Left ventricle myocardium inferior (tissue), 1 donor: ENCODE measurements around the gene AKAP8L. TPM values are rescaled to one million over a fixed set of nuclear protein-coding genes. Genes with fewer than 3 reads are reported as not detected.

Experiments used
- DNase-seq: peaks from one replicate; pipeline ENCODE4 v3.0.0-alpha.2; 2020
- H3K27ac ChIP-seq: fragments of 200-600 bp; replicated peaks from 2 replicates; pipeline ENCODE4 v1.8.0; 2021
- H3K27me3 ChIP-seq: fragments of 200-600 bp; 2 replicates; pipeline ENCODE4 v1.8.0; 2021; ENCODE audit warnings: low read depth
- H3K36me3 ChIP-seq: fragments of 200-600 bp; 2 replicates; pipeline ENCODE4 v1.8.0; 2021
- H3K4me1 ChIP-seq: fragments of 200-600 bp; 2 replicates; pipeline ENCODE4 v1.8.0; 2021
- H3K4me3 ChIP-seq: fragments of 200-600 bp; 2 replicates; pipeline ENCODE4 v1.8.0; 2021; ENCODE audit warnings: mild to moderate bottlenecking, moderate library complexity
- H3K9me3 ChIP-seq: fragments of 200-600 bp; replicated peaks from 2 replicates; pipeline ENCODE4 v1.8.0; 2021
- intact Hi-C: fragments of 100-400 bp; cut with micrococcal nuclease; formaldehyde crosslinking; loops from one replicate; pipeline ENCODE4 v1.11.0; 2022
- total RNA-seq: library from RNA; stranded (reverse); fragmentation: NEBNext Ultra II Directional; extraction: Animal tissue kit (Norgen Biotek cat#: 25700); gene quantifications from one replicate; pipeline ENCODE4 v1.2.1, GENCODE V29; 2021
- TF ChIP-seq, protein P1 (sequence below): fragments of 200-600 bp; IDR thresholded peaks from 2 replicates; pipeline ENCODE4 v1.8.0; 2021; ENCODE audit warnings: antibody characterized with exemption, mild to moderate bottlenecking, borderline replicate concordance
- donor health status: DM: no; HTN: yes; CAD: no; lungs with severe emphysema.

AKAP8L gene
- total RNA-seq, 1 donor from 2014 or later = 74.5 TPM

DNA sequence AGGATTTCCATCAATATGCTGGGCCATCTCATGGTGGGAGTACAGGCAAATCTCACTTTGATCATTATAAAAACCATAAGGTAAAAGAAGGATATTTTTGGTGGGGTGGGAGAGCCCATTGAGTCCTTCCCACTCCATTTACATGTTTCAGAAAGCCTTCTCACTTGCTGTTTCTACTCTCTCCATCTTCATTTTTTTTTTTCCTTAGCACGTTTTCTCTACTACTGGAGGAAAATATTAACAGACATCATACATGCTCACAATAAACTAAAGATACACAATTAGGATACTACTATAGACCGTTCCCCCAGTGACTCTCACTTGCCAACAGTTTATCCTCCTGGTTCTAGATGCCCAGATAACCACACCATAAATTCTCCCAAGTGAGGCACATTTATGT, 37.4 kb downstream of the AKAP8L start:
- DNase-seq = no peak
- Histone ChIP-seq H3K36me3 (peaks cover 2% of the 10 kb centered on the region), H3K4me3 (no peak overlapping the region), H3K9me3 (no peaks in the 10 kb centered on the region), H3K27me3 (no peaks in the 10 kb centered on the region), H3K27ac (no peak overlapping the region), H3K4me1 (peaks cover 47% of the 10 kb centered on the region)
- TF ChIP-seq, protein P1, sequence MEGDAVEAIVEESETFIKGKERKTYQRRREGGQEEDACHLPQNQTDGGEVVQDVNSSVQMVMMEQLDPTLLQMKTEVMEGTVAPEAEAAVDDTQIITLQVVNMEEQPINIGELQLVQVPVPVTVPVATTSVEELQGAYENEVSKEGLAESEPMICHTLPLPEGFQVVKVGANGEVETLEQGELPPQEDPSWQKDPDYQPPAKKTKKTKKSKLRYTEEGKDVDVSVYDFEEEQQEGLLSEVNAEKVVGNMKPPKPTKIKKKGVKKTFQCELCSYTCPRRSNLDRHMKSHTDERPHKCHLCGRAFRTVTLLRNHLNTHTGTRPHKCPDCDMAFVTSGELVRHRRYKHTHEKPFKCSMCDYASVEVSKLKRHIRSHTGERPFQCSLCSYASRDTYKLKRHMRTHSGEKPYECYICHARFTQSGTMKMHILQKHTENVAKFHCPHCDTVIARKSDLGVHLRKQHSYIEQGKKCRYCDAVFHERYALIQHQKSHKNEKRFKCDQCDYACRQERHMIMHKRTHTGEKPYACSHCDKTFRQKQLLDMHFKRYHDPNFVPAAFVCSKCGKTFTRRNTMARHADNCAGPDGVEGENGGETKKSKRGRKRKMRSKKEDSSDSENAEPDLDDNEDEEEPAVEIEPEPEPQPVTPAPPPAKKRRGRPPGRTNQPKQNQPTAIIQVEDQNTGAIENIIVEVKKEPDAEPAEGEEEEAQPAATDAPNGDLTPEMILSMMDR = no peak
- intact Hi-C loops = no loop called here

- H3K27ac ChIP-seq = peak overlapping the region; percentile 98
- no peaks in the 10 kb centered on the region for H3K27me3 ChIP-seq
- intact Hi-C loops = loop anchor here (10.0 kb wide), 1 partner anchor 115 kb away; no protein-coding TSS in a partner anchor
- H3K4me1 ChIP-seq = peaks cover 58% of the 10 kb centered on the region
- TF ChIP-seq, protein P1 = no peak
- peaks cover 2% of the 10 kb centered on the region for H3K36me3 ChIP-seq
- peak; percentile 50 for DNase-seq
- no peaks in the 10 kb centered on the region for H3K9me3 ChIP-seq
- H3K4me3 ChIP-seq = peak overlapping the region; percentile 97
Measured at GRCh38 chr19:15379999-15380647, 38.7 kb downstream of the AKAP8L start.

DNA sequence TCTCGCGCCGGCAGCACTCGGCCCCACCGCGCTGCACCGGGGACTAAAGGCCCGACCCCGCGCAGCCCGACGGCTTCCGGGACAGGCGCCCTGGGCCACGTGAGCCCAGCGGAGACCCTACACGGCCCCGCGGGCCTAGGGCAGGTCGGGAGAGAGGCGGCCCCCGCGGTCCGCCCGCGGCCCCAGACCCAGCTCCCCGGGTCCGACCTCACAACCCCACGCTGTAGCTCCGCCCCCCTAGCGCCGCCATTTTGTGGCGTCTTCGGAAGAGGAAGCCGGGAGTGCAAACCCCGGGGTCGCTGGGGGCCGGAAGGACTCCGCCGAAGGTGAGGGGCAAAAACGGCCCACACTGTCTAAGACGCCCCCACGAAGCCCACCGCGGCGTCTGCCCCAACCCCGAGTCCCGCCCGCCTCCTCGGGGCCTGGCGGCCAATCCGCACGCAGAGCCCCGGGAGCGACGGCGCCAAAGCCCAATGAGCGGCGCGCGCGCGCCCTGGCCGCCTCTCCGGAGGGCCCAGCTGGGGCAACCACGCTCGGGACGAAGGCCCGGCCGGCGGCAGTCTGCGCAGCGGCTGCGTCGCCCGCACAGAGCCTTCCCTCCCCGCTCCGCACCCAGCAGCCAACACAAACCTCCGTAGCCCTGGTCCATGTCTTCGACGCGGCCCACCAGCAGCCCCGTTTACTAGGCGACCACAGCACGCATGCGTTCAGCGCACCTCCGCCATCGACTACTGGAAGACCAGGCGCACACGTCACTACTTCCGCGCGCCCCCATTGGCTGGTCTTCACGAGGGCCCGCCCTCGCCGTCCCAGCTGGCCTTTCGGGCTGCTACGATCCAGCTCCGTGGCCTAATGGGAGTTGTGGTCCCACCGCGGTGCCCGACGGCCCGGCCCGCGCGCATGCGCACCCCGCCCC, 39.4 kb downstream of the AKAP8L start, which contains the start of gene AKAP8:
AKAP8 (minus strand) TSS at position 705 of the 916 bp plus-strand sequence; CDS start at position 649, 56 bp downstream.
- intact Hi-C loops = loop anchor here (10.0 kb wide), 1 partner anchor 115 kb away; no protein-coding TSS in a partner anchor
- H3K36me3 ChIP-seq = peaks cover under 1% of the 10 kb centered on the region
- DNase-seq = peak; percentile 99
- TF ChIP-seq, protein P1 = no peak
- H3K4me1 ChIP-seq = peaks cover 65% of the 10 kb centered on the region
- peak within 1 kb of the TSS; percentile 97 for H3K4me3 ChIP-seq
- no peaks in the 10 kb centered on the region for H3K27me3 ChIP-seq
- H3K27ac ChIP-seq = peak within 1 kb of the TSS; percentile 98
- H3K9me3 ChIP-seq = no peaks in the 10 kb centered on the region

DNA sequence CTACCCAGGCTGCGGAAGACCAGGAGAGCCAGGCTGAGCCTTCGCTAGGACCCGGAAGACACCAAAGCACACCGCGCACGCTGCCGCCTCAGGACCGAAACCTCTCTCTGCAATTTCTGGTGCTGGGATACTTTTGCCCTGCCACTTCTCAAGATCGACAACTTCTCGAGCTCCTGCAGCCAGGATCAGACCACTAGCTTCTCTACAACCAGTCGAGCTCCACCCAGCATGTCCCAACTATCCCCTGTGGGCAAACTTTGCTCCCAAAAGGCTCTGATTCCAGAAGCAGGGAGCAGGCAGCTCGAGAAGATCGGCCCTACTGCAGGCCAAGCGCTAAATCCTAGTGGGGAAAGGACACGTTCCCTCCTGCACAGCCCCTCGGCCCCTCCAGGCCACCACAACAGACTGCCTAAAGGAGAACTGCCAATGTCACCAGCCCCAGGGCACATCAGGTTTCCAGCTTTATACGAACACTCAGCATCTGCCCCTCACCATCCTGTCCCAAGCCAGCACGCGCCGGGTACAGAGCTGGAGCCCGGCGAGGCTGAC, 40.2 kb downstream of the AKAP8L start:
- intact Hi-C loops = loop anchor here (10.0 kb wide), 1 partner anchor 114 kb away; no protein-coding TSS in a partner anchor
- Histone ChIP-seq H3K9me3 (no peaks in the 10 kb centered on the region), H3K4me3 (peak overlapping the region; percentile 97), H3K27ac (peak overlapping the region; percentile 98), H3K27me3 (no peaks in the 10 kb centered on the region), H3K36me3 (peaks cover 6% of the 10 kb centered on the region), H3K4me1 (peaks cover 73% of the 10 kb centered on the region)
- DNase-seq = peak; percentile 45
- TF ChIP-seq, protein P1 = no peak

DNA sequence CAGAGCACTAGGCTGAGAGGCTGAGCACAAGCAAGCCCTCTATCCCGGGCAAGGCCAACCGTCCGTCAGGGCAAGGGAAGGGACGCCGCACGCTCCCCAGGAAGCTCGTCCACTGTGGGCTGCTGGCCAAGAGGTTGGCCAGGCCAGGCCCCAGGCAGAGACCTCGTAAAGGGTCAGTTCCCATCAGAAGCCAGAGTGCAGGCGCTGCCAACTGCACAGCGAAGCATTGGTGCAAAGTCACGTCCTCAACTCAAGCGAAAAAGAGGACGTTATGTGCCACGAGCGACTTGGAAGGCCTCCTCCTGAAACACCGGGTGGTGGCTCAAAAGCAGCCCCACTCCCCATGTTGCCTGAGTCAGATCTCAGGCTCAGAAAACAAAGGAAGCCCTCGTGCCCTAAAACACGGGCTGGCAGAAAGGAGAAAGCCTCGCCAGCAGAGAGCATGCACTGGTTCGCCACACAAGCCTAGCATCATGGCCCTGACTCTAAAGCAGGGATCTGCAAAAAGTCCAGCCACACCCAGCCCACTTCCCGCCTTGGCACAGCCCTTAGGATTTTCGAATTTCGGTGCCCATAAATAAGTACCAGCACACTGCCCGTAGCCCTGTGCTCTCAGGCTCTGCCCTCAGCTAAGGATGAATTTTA, 43.9 kb downstream of the AKAP8L start:
- H3K4me1 ChIP-seq = peaks cover 93% of the 10 kb centered on the region
- peak overlapping the region; percentile 98 for H3K27ac ChIP-seq
- intact Hi-C loops = loop anchor here (10.0 kb wide), 1 partner anchor 110 kb away; no protein-coding TSS in a partner anchor
- TF ChIP-seq, protein P1 = no peak
- peaks cover 43% of the 10 kb centered on the region for H3K36me3 ChIP-seq
- DNase-seq = peak; percentile 78
- H3K27me3 ChIP-seq = no peaks in the 10 kb centered on the region
- no peaks in the 10 kb centered on the region for H3K9me3 ChIP-seq
- peak overlapping the region; percentile 55 for H3K4me3 ChIP-seq
